GM21717 (cell line): ENCODE data around the gene FXYD6.
"Not testable (repeated sequence)": the region's sequence is repeated elsewhere in the genome, so short reads cannot be mapped to it uniquely, and the experiment has no call there.

Source experiments
- ATAC-seq: cut with Tn5 transposase; IDR thresholded peaks from one replicate; pipeline ENCODE4 v1.9.1; 2021; ENCODE audit warnings: mild to moderate bottlenecking, moderate library complexity; ENCODE audit not compliant: unreplicated experiment

FXYD6 gene

GRCh38 chr11:117871160-117871559, 5.3 kb downstream of the FXYD6 start:
- ATAC-seq = no peak

GRCh38 chr11:117870103-117870952, 6.1 kb downstream of the FXYD6 start:
- ATAC-seq = no peak

GRCh38 chr11:117869604-117870003, 6.9 kb downstream of the FXYD6 start:
- no peak for ATAC-seq

- no peak for ATAC-seq
These were observed 7.5 kb downstream of the FXYD6 start for GRCh38 chr11:117868815-117869561.

GRCh38 chr11:117868088-117868487, 8.4 kb downstream of the FXYD6 start:
- no peak for ATAC-seq

GRCh38 chr11:117866526-117866925, 9.9 kb downstream of the FXYD6 start:
- no peak for ATAC-seq

GRCh38 chr11:117865546-117865945, 10.9 kb downstream of the FXYD6 start:
- ATAC-seq = not testable (repeated sequence)

GRCh38 chr11:117863383-117863782, 13.1 kb downstream of the FXYD6 start:
- no peak for ATAC-seq

GRCh38 chr11:117862753-117863152, 13.7 kb downstream of the FXYD6 start:
- ATAC-seq = no peak

- no peak for ATAC-seq
These were observed 14.3 kb downstream of the FXYD6 start for GRCh38 chr11:117862019-117862725.

GRCh38 chr11:117861151-117862018, 15.1 kb downstream of the FXYD6 start:
- ATAC-seq = no peak

GRCh38 chr11:117860139-117860538, 16.3 kb downstream of the FXYD6 start:
- ATAC-seq = no peak

GRCh38 chr11:117859488-117860112, 16.9 kb downstream of the FXYD6 start:
- no peak for ATAC-seq

GRCh38 chr11:117859061-117859460, 17.4 kb downstream of the FXYD6 start:
- ATAC-seq = no peak

GRCh38 chr11:117857734-117858414, 18.6 kb downstream of the FXYD6 start:
- no peak for ATAC-seq

- ATAC-seq = no peak
These were observed 20.4 kb downstream of the FXYD6 start for GRCh38 chr11:117855912-117856651.

GRCh38 chr11:117855186-117855845, 21.1 kb downstream of the FXYD6 start:
- ATAC-seq = no peak

- no peak for ATAC-seq
These were observed 24.1 kb downstream of the FXYD6 start for GRCh38 chr11:117852309-117852708.
